ENCODE results near the gene AP3D1.

Gene AP3D1

DNA sequence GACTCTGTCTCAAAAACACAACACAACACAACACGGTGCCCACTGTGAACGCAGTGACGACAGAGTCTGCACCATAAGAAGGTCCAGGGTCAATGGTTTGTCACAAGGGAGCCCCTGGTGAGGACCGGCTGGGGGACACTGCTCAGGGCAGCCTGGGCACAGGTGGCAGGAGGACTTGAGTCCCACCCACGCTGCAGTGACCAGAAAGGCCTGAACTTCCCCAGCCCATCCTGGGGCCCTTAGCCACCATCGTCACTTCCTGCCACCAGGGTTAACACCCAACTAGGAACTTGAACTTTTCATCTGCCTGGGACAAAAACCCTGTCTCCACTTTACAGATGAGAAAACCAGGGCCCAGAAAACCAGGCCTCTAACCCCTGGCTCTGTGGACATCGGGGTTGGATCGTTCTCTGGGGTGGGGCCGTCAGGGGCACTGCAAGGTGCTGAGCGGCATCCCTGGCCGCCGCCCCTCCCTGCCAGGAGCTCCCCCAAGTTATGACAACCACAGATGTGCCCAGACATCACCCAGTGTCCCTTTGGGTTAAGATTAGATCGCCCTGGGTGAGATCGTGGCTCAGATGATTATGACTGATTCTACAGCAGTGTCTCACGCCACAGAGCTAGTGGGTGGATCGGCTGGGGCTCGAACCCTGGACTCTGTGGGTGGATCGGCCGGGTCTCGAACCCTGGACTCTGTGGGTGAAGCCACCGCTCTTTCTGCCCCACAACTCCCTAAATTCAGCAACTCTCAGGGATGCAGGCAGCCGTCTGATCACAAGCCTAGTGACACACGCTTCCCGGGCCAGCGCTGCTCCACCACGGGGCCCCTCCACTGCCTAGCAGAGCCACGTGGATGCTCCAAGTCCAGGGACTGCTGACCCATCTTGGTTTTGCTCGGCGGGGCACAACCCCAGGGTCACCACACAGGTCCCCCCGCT lies 69.2 kb downstream of the AP3D1 start:
- no peak for DNase-seq

DNA sequence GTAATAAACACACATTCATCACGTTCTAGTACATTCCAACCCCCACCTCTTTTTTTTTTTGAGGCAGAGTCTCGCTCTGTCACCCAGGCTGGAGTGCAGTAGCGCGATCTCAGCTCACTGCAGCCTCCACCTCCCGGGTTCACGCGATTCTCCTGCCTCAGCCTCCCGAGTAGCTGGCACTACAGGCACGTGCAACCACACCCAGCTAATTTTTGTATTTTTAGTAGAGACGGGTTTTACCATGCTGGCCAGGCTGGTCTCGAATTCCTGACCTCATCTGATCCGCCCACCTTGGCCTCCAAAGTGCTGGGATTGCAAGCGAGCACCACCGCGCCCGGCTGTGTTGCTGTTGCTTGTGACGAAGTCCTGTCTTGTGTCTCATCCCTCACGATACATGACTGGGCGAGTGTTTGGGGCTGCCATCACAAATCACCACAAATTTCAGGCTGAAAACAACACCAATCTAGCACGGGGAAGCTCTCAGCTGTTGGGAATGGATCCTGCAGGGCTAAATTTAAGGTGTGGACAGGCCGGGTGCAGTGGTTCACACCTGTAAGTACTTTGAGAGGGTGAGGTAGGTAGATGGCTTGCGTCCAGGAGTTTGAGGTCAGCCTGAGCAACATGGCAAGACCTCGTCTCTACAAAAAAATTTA lies 70.9 kb downstream of the AP3D1 start:
- no peak for DNase-seq

DNA sequence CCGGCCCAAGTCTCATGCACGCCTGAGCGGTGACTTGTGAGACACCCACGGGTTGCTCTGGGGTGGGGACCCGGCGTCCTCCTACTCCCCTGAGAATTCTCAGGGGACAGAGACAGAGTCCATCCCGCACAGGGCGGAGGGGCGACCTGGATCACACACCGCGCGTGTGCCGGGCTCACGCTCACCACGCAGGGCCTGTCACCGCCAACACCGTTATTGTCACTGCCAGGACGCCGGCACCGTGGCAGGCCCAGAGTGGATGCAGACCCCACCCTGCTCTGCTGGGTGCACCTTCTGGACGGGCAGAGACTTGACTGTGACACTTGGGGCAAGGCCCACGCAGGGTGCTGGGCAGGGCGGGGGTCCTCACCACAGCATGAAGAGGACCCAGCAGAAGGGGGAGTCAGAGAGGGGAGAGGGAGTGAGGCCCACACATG lies 71.5 kb downstream of the AP3D1 start:
- no peak for DNase-seq

GRCh38 chr19:2079076-2079864 lies 72.1 kb downstream of the AP3D1 start:
- DNase-seq: no peak

GRCh38 chr19:2077833-2078619 lies 73.3 kb downstream of the AP3D1 start:
- DNase-seq: no peak

- no peak for DNase-seq
These were observed 74.0 kb downstream of the AP3D1 start for GRCh38 chr19:2077398-2077797.

GRCh38 chr19:2076526-2076944 lies 74.8 kb downstream of the AP3D1 start:
- no peak for DNase-seq

- no peak for DNase-seq
These were observed 78.4 kb downstream of the AP3D1 start for GRCh38 chr19:2072757-2073551.

DNA sequence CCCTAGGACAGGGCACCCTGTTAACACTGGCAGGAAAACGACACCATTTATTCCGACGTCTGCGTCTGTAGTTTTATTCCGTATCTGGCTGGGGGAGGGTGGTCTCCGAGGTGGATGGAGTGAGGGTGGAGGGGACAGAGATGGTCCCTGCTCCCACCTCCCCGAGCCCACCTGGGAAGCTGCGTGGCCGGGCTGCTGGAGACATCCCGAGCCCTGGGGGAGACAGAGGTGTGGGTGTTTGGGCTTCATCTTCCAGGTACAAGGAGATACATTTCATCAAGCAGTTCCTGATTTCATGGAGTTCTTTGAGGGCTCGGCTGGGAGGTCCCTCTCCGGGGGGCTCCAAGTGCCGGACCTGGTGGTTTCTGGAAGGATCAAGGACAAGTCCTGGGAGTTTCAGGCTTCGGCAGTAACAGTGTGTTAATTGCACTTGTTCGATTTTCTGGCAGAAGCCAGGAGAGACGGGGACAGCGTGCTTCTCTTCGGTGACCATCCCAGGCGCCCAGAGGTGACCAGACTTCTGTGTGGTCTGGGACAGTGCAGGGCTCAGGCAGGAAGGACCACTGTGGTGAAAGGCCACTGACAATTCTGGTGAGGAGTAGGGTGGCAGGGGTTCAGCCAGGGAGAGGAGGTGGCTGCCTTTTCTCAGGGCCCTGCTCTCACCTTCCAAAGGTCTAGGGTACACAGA lies 80.2 kb downstream of the AP3D1 start:
- DNase-seq: no peak

GRCh38 chr19:2070436-2070827 lies 80.9 kb downstream of the AP3D1 start:
- DNase-seq: no peak

GRCh38 chr19:2064788-2065524 lies 86.4 kb downstream of the AP3D1 start:
- no peak for DNase-seq

DNA sequence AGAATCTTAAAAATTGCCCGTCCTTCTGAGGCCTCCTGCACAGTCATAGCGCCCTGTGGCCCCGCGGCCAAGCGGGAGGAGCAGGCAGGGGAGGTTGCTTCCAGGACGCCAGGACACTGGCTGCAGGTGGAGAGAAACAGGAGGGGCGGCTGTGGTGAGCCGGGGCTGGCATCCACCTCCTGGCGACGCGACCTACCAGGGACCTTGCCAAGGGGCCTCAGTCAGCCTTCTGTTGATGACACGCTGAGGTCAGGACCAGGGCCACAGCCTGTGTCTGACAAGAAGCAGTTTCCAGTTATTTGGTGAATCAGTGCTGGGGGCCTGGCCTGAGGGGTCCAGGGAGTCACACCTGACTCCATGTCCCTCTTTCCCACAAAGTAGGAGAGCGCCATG lies 87.0 kb downstream of the AP3D1 start:
- no peak for DNase-seq

GRCh38 chr19:2063824-2064223 lies 87.5 kb downstream of the AP3D1 start:
- DNase-seq: no peak

DNA sequence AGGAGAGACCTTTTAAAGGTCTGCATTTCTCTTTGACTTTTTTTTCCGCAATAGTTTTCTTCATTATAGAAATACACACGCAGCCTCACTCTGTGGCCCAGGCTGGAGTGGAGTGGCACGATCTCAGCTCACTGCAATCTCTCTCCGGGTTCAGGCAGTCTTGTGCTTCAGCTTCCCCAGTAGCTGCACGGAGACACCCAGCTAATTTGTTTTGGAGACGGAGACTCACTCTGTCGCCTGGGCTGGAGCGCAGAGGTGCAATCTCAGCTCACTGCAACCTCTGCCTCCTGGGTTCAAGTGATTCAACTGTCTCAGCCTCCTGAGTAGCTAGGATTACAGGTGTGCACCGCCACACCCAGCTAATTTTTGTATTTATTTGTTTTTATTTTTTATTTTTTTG lies 88.6 kb downstream of the AP3D1 start:
- DNase-seq: no peak

DNA sequence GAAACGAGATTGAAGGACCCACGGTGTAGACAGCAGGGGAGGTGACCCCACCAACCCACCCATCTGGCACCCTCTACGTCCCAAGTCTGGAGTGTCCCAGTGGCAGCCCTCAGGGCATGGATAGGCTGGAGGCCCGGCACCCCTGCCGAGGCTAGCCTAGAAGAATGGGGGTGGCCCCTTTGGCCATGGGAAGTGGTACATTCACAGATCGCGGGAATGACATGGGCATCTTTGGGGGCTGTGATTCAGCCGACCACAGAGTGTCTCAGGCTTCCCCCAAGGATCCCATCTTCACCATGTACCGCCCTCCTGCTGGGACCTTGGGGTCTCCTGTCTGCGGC lies 89.0 kb downstream of the AP3D1 start:
- no peak for DNase-seq

GRCh38 chr19:2061495-2062388 lies 89.6 kb downstream of the AP3D1 start:
- DNase-seq: peak; percentile 96

DNA sequence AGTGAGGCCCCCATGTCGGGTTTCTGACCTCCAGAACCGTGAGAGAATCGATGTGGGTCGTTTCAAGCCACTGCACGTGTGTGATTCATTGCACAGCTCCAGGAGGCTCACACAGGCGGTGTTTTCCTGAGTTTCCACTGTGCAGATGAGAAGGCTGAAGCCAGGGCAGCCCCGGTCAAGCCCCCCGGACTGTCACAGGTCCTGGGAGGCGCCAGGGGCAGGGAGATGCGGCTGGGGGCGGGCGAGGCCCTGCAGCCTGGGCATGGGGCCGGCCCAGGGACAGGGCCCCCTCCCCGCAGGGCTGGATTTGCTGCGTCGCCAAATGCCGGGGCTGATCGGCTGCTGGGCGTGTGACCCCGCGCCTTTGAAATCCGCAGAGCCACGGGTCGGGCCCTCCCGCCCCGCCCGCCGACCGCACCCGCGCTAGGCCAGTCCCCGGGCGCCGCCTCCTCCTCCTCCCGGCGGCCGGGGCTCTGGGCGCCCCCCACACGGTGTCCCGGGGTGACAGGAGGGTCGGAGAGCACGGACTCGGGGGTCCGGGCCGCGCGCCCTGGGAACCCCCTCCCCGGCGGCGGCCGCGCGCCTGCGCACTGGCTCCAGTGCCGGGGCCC lies 90.4 kb downstream of the AP3D1 start:
- DNase-seq: no peak

GRCh38 chr19:2059422-2060201 lies 91.8 kb downstream of the AP3D1 start:
- no peak for DNase-seq

Measured in amniotic stem cell (primary cell).